Measurements from ENCODE around the gene ATF7. TPM values are rescaled to one million over a fixed set of nuclear protein-coding genes. Genes with fewer than 3 reads are reported as not detected.
A peak's percentile ranks its signal among the peaks of the same experiment; 100 is the strongest.
"Not testable (repeated sequence)": the region's sequence is repeated elsewhere in the genome, so short reads cannot be mapped to it uniquely, and the experiment has no call there.

Gene ATF7
- total and polyA plus RNA-seq, 8 donors, result 48.7 to 72.5 (median 63.4) TPM

DNA sequence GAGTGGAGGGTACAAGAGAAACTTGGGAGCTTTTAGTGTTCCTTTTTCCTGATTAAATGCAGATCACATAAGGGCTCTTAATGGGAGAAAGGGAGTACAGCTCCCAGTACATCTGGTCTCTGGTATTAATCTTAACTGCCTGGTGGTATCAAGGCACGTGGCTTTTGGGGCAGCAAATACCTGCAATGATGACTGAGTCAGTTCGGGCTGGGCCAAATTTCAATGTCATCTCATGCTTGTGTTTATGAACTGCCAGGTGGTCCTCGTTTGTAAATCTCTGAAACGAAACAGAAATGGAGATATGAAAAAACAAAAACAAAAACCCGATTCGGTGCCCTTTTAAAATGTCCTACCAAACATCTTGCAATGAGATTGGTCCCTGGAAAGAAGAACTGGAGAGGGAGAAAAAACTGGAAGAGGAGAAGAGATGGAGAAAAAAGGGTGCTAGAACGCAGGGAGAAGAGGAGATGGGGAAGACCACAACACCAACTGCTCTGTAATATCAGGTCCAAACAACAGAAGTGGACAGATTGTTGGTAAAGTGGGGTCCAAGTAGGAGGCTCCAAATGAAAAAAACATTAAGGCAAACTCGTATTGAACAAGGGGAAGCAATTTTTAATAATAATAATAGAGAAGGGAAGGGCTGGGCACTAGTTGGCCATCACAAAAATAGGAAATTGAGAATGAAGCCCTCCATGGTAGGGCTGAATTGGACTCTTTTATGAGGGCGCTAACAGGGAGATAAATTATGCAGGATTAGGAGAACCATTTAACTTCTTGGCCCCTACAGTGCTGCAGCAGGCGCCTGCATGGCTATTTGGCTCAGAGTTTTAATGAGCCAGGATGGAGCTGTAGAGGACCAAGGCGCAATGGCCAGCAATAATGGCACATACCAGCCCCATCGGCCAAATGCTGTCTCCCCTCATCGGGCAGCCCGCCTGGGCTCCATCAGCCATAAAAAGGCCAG, 73.5 kb downstream of the ATF7 start:
- no peak for ATAC-seq
- DNase-seq, result no peak
- H3K27me3 ChIP-seq, result no peaks in the 10 kb centered on the region
- no peak overlapping the region for H3K27ac ChIP-seq
- peaks cover 0 to 53% of the 10 kb centered on the region in 2 donors for H3K36me3 ChIP-seq
- no peak overlapping the region for H3K4me3 ChIP-seq
- TF ChIP-seq, protein P1, sequence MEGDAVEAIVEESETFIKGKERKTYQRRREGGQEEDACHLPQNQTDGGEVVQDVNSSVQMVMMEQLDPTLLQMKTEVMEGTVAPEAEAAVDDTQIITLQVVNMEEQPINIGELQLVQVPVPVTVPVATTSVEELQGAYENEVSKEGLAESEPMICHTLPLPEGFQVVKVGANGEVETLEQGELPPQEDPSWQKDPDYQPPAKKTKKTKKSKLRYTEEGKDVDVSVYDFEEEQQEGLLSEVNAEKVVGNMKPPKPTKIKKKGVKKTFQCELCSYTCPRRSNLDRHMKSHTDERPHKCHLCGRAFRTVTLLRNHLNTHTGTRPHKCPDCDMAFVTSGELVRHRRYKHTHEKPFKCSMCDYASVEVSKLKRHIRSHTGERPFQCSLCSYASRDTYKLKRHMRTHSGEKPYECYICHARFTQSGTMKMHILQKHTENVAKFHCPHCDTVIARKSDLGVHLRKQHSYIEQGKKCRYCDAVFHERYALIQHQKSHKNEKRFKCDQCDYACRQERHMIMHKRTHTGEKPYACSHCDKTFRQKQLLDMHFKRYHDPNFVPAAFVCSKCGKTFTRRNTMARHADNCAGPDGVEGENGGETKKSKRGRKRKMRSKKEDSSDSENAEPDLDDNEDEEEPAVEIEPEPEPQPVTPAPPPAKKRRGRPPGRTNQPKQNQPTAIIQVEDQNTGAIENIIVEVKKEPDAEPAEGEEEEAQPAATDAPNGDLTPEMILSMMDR (IDR thresholded peaks at IDR 0.05), result no peak
- no peaks in the 10 kb centered on the region for H3K9me3 ChIP-seq
- intact Hi-C loops (cut with DNase I), result no loop called here
- no peaks in the 10 kb centered on the region for H3K4me1 ChIP-seq

DNA sequence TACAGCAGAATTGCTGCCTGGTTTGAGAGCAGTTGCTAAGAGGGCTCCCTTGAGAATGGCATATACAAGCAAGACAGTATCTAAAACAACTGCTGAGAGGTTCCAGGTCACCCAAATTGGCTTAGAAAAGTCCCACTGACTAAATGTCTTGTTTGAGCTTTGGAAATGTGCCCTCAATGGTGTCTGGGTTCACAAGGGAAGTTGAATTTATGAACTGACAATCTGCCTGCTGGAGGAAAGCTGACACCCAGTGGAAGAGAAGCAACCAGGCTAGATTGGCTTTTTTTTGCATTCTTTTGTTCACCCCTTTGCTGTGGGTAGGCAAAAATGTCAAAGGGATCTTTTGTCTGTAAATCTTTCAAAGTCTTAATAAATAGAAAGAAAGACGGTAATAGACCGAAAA, 74.3 kb downstream of the ATF7 start:
- Histone ChIP-seq H3K27ac (no peak overlapping the region), H3K4me1 (no peaks in the 10 kb centered on the region), H3K9me3 (no peaks in the 10 kb centered on the region), H3K36me3 (peaks cover 0 to 58% of the 10 kb centered on the region in 2 donors), H3K27me3 (no peaks in the 10 kb centered on the region), H3K4me3 (no peak overlapping the region)
- DNase-seq, result no peak
- TF ChIP-seq, protein P1 (IDR thresholded peaks at IDR 0.05), result no peak
- intact Hi-C loops (cut with DNase I), result no loop called here
- no peak for ATAC-seq

GRCh38 chr12:53550595-53550994, 75.6 kb downstream of the ATF7 start:
- no peaks in the 10 kb centered on the region for H3K27me3 ChIP-seq
- no peaks in the 10 kb centered on the region for H3K4me1 ChIP-seq
- peaks cover 0 to 66% of the 10 kb centered on the region in 2 donors for H3K36me3 ChIP-seq
- no peak overlapping the region for H3K4me3 ChIP-seq
- H3K27ac ChIP-seq, result no peak overlapping the region
- H3K9me3 ChIP-seq, result no peaks in the 10 kb centered on the region
- intact Hi-C loops (cut with DNase I), result no loop called here
- TF ChIP-seq, protein P1 (IDR thresholded peaks at IDR 0.05), result no peak
- ATAC-seq, result no peak
- no peak for DNase-seq

GRCh38 chr12:53550131-53550530, 76.1 kb downstream of the ATF7 start:
- H3K4me1 ChIP-seq; ATAC-seq; H3K27ac ChIP-seq; H3K9me3 ChIP-seq; H3K4me3 ChIP-seq; intact Hi-C loops (cut with DNase I); DNase-seq; H3K27me3 ChIP-seq: not testable (repeated sequence)
- H3K36me3 ChIP-seq, result peaks cover 0 to 67% of the 10 kb centered on the region in 2 donors

DNA sequence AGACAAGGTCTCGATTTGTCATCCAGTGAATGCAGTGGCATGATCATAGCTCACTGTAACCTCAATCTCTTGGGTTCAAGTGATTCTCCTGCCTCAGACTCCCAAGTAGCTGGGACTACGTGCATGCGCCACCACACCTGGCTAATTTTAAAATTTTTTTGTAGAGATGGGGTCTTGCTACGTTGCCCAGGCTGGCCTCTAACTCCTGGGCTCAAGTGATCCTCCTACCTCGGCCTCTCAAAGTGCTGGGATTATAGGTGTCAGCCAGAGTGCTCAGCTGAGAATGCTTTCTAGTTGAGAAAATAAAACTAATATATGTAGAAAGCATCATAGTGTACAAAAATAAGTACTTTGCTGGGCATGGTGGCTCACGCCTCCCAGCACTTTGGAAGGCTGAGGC, 77.8 kb downstream of the ATF7 start:
- ATAC-seq; H3K27me3 ChIP-seq; H3K4me3 ChIP-seq; H3K27ac ChIP-seq; intact Hi-C loops (cut with DNase I); H3K9me3 ChIP-seq; DNase-seq: not testable (repeated sequence)
- Histone ChIP-seq H3K36me3 (peaks cover 0 to 67% of the 10 kb centered on the region in 2 donors), H3K4me1 (peaks cover 0 to 18% of the 10 kb centered on the region in 2 donors)

DNA sequence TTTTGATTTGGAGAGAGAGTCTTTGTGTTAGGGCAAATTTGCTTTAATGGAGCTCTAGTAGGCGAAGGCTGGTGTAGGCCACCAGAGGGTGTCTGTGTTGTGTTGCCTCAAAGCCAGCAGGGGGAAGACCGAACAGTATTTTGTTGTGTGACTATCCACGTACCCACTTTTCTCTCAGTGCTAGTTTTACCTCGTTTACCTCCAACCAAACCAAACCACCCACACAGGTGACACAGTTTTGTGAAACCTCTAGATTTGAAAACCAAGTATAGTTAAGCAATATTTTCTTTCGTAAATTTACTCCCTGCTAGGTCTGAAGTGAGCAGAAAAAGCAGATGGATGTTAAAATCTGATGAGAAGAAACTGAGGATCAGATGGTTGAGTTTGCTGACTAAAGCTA, 82.6 kb downstream of the ATF7 start:
- peaks cover 0 to 71% of the 10 kb centered on the region in 2 donors for H3K36me3 ChIP-seq
- H3K4me1 ChIP-seq, result peaks cover 5 to 24% of the 10 kb centered on the region in 2 donors
- H3K27me3 ChIP-seq, result no peaks in the 10 kb centered on the region
- TF ChIP-seq, protein P1 (IDR thresholded peaks at IDR 0.05), result peak; percentile 73
- ATAC-seq, result peak; percentile 92
- intact Hi-C loops (cut with DNase I), result loop anchor here in 1 of 2 donors (5.0 kb wide), 1 partner anchor 134 kb away; the partner anchor contains the start of gene ATP5MC2
- no peaks in the 10 kb centered on the region for H3K9me3 ChIP-seq
- no peak overlapping the region for H3K4me3 ChIP-seq
- peak overlapping the region; percentile 1 to 57 for H3K27ac ChIP-seq
- peak in 3 of 4 donors; percentile 32 to 71 (median 45) for DNase-seq

Measured in left lung (tissue), 10 donors.